ENCODE data around the gene GASK1A. TPM values are rescaled to one million over a fixed set of nuclear protein-coding genes. Genes with fewer than 3 reads are reported as not detected.

The GASK1A gene
- total RNA-seq, 1 experiment from 2014 or later = 5.4 TPM

- H3K27ac Mint-ChIP-seq = no peak overlapping the region
- H2BK5ac ChIP-seq (ENCODE audit: insufficient read length, low read length) = no peak overlapping the region
- H3T11ph ChIP-seq (ENCODE audit: low read length) = no peak overlapping the region
- no peak overlapping the region for H2BK20ac ChIP-seq (ENCODE audit: low read depth, low read length, poor library complexity, severe bottlenecking)
- no peak overlapping the region for H3K4me3 Mint-ChIP-seq
- H3K79me1 ChIP-seq (ENCODE audit: insufficient read depth, low read depth, low read length, poor library complexity, severe bottlenecking) = no peaks in the 10 kb centered on the region
- DNase-seq = no peak
- no peaks in the 10 kb centered on the region; the same call in none of the 2 replicates for H3K27me3 Mint-ChIP-seq (ENCODE audit: low read depth)
- H3K9me3 Mint-ChIP-seq = no peaks in the 10 kb centered on the region
- no peak overlapping the region for H4K5ac ChIP-seq (ENCODE audit: insufficient read length, low read depth, low read length)
- H3K27ac ChIP-seq (ENCODE audit: insufficient read length, low read depth, low read length) = no peak overlapping the region
- H3K4me1 Mint-ChIP-seq = peaks cover 7 to 19% of the 10 kb centered on the region in 2 experiments
- no peak overlapping the region for H3K4ac ChIP-seq (ENCODE audit: low read depth, low read length)
- no peak overlapping the region for H4K8ac ChIP-seq (replicated peaks; ENCODE audit: insufficient read length, low read depth, low read length)
- H2AFZ ChIP-seq (ENCODE audit: low read length) = no peak overlapping the region
- no peak overlapping the region for H3K4me2 ChIP-seq (ENCODE audit: insufficient read depth, insufficient read length, low read length)
- no peak overlapping the region for H2BK120ac ChIP-seq (ENCODE audit: low read depth, low read length, poor library complexity, severe bottlenecking)
- no peaks in the 10 kb centered on the region for H3K4me1 ChIP-seq (ENCODE audit: insufficient read depth, low read length)
- H3K14ac ChIP-seq (ENCODE audit: insufficient read depth, low read length) = no peak overlapping the region
- TF ChIP-seq CTCF (conservative IDR thresholded peaks at IDR 0.05) = no peak
- H4K91ac ChIP-seq (ENCODE audit: insufficient read length, low read depth, low read length) = no peak overlapping the region
- no peaks in the 10 kb centered on the region for H3K27me3 ChIP-seq (ENCODE audit: insufficient read depth, low read length)
- H3K36me3 Mint-ChIP-seq (ENCODE audit: insufficient read depth in 1 of 3, low read depth in 3 of 3) = no peaks in the 10 kb centered on the region; a peak in 1 of 7 replicates
- H3K18ac ChIP-seq (ENCODE audit: insufficient read length, low read depth, low read length) = no peak overlapping the region
- no peaks in the 10 kb centered on the region for H3K23me2 ChIP-seq (ENCODE audit: insufficient read length, low read depth, low read length, poor library complexity, severe bottlenecking)
- H4K20me1 ChIP-seq (ENCODE audit: control insufficient read depth, insufficient read depth, insufficient read length) = no peaks in the 10 kb centered on the region
- H2BK15ac ChIP-seq (ENCODE audit: low read depth, low read length) = no peak overlapping the region
- no peaks in the 10 kb centered on the region for H3K9me3 ChIP-seq (ENCODE audit: control insufficient read depth, low read depth, low read length)
- no CpG with 5 or more reads among the region's 4 CpGs for WGBS (ENCODE audit: extremely low coverage, insufficient read length, low lambda C conversion rate)
- no peak overlapping the region for H3K56ac ChIP-seq (ENCODE audit: insufficient read length, low read depth, low read length)
- no peak overlapping the region for H2AK5ac ChIP-seq (ENCODE audit: insufficient read length, low read length)
- no peak overlapping the region for H2BK12ac ChIP-seq (ENCODE audit: insufficient read length, low read depth, low read length)
- no peaks in the 10 kb centered on the region for H3K79me2 ChIP-seq (ENCODE audit: insufficient read depth, low read length)
- no peak overlapping the region for H3K23ac ChIP-seq (ENCODE audit: insufficient read length, low read depth, low read length)
- H3K9ac ChIP-seq (ENCODE audit: extremely low read depth, insufficient read length, low read length) = no peak overlapping the region
Observed at GRCh38 chr3:43004282-43004681, 25.2 kb downstream of the GASK1A start.

Measured in H9 (cell line).